WERI-Rb-1 (cell line): Measurements from ENCODE around the gene ADCY5.

Experiments used
- DNase-seq: peaks from one replicate; pipeline ENCODE4 v3.0.0-alpha.2; 2020
- H3K27ac ChIP-seq: fragments of 250-450 bp; sonication (Bioruptor Pico); 2 replicates; pipeline ENCODE4 v1.5.1; 2020; ENCODE audit warnings: mild to moderate bottlenecking, moderate library complexity
- H3K27me3 ChIP-seq: fragments of 250-450 bp; sonication (Bioruptor Pico); 2 replicates; pipeline ENCODE4 v1.5.1; 2021; ENCODE audit warnings: mild to moderate bottlenecking, low read depth, moderate library complexity; ENCODE audit not compliant: insufficient read depth, severe bottlenecking
- H3K36me3 ChIP-seq: fragments of 250-450 bp; sonication (Bioruptor Pico); 2 replicates; pipeline ENCODE4 v1.5.1; 2020; ENCODE audit warnings: mild to moderate bottlenecking, moderate library complexity
- H3K4me3 ChIP-seq: 2 replicates; pipeline ENCODE4 v1.5.1; 2011; ENCODE audit warnings: low read depth, mild to moderate bottlenecking, control low read depth, low read length
- H3K9me3 ChIP-seq: fragments of 250-450 bp; sonication (Bioruptor Pico); 2 replicates; pipeline ENCODE4 v1.5.1; 2021; ENCODE audit warnings: mild to moderate bottlenecking, moderate library complexity; ENCODE audit not compliant: severe bottlenecking
- CTCF ChIP-seq: IDR thresholded peaks from 2 replicates; pipeline ENCODE4 v1.5.1; 2011; ENCODE audit warnings: low read depth, mild to moderate bottlenecking, control low read depth, inconsistent platforms, low read length

Gene ADCY5

DNA sequence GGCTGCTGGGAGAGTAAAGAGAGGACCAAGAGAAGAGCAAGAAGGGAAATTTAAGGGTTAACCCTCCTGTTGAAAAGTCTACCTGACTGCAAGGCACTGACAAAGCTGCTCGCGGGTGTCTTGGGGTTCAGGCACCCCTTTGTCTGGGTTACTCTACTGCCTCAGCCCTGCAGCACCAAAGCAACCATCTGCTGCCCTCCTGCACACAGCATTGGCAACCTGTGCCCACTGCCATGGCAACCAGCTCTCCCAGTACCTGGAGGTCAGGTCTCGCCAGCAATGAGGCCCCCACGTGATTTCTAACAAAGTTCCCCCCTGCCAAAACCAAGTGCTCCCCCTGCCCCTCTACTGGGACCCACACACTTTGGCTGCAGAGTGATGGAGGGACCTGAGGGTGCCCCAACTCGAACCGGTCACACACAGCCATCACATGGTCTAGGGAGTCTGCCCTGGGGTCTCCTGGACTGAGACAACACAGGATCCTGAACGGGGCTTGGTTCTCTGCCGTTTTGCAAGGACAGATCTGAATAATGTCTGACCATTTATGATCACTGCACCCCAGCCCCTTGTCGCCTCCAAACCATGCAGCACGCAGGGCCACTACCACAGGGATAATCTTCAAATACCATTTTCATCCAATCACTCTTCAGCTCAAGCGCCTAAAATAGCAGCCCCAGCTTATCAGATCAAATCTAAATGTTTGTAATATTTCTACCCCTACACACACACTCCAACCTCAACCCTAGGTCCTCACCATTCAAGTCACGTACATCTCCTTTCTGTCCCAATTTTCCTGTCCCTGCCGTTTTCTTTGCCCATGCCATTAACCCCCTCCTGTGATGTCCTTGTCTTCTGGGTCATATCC lies 50.7 kb downstream of the ADCY5 start:
- TF ChIP-seq CTCF: no peak
- no peak overlapping the region for H3K27ac ChIP-seq
- H3K36me3 ChIP-seq: no peaks in the 10 kb centered on the region
- H3K9me3 ChIP-seq: no peaks in the 10 kb centered on the region
- H3K4me3 ChIP-seq: no peak overlapping the region
- no peaks in the 10 kb centered on the region for H3K27me3 ChIP-seq
- no peak for DNase-seq

GRCh38 chr3:123397050-123397590 lies 51.8 kb downstream of the ADCY5 start:
- H3K27ac ChIP-seq: no peak overlapping the region
- no peak overlapping the region for H3K4me3 ChIP-seq
- H3K27me3 ChIP-seq: no peaks in the 10 kb centered on the region
- H3K9me3 ChIP-seq: no peaks in the 10 kb centered on the region
- TF ChIP-seq CTCF: no peak
- DNase-seq: no peak
- no peaks in the 10 kb centered on the region for H3K36me3 ChIP-seq

DNA sequence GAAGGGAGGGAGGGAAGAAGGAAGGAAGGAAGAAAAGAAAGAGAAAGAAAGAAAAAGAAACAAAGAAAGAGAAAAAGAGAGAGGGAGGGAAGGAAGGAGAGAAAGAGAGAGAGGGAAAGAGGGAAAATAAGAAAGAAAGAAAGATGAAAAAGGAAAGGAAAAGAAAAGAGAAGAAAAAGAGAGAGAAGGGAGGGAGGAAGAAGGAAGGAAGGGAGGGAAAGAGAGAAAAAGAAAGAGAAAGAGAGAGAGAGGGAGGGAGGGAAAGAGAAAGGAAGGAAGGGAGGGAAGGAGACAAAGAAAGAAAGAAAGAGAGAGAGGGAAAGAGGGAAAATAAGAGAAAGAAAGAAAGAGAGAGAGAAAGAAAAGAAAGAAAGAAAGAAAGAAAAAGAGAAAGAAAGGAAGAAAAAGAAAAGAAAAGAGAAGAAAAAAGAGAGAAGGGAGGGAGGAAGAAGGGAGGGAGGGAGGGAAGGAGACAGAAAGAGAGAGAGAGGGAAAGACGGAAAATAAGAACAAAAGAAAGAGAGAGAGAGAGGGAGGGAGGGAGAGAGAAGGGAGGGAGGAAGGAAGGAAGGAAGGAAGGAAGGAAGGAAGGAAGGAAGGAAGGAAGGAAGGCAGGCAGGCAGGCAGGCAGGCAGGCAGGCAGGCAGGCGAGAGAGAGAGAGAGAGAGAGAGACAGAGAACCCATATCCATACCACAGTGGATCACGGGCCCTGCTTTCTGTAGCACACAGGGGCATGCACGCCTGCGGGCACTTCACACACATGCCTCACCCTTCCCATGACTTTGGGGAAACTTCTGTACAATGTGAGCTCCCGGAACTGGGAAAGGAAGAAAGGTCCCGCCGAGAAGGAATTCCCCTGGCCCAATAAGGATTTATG lies 52.5 kb downstream of the ADCY5 start:
- H3K4me3 ChIP-seq: no peak overlapping the region
- H3K9me3 ChIP-seq: no peaks in the 10 kb centered on the region
- H3K27ac ChIP-seq: no peak overlapping the region
- no peaks in the 10 kb centered on the region for H3K36me3 ChIP-seq
- no peaks in the 10 kb centered on the region for H3K27me3 ChIP-seq
- no peak for TF ChIP-seq CTCF
- no peak for DNase-seq

DNA sequence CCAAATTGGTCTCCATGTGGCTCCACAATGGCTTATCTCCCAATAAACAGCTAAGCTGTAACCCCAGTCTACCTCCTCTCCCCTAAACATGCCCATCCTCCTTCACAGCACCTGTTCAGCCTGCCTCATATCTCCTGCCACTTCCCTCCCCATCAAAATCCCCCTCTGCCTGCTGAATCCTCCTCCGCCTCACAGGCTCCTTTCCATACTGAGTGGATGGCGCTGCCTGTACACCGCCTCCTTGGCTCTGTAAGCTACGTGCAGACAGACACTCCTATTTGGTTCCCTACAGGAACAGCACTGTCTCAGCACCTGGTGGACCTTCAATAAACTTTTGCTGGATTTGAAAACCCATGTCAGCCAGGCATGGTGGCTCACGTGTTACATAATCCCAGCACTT lies 53.7 kb downstream of the ADCY5 start:
- Histone ChIP-seq H3K9me3 (no peaks in the 10 kb centered on the region), H3K36me3 (no peaks in the 10 kb centered on the region), H3K27me3 (no peaks in the 10 kb centered on the region), H3K4me3 (no peak overlapping the region), H3K27ac (no peak overlapping the region)
- DNase-seq: no peak
- no peak for TF ChIP-seq CTCF

DNA sequence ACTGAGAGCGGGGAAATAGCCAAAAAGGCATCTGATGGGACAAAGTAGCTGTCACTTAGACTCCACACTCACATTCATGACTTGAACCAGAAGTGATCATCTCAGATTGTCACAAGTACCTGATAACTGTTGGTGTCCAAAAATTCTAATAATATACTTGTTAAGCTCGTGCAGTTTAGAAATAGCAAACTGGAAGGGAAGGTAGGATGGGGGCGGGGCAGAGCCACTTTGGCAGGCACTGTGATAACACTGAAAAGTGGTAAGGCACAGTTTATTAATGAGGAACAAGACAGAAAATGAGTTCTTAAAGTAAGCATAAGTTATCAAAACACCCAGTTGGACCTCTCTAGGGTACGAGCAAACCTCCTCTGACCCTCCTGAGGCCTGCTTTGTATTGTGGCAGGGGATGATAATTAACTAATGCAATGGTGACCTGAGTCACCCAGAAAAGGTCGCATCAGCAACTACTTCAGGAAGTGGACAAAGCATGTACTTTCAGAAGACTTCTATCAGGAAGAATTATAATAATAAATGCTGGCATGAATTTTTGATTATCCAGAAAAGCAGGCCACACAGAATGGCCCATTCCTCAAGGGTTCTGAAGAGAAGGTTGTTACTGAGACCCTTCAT lies 54.4 kb downstream of the ADCY5 start:
- no peak overlapping the region for H3K27ac ChIP-seq
- H3K36me3 ChIP-seq: no peaks in the 10 kb centered on the region
- no peak overlapping the region for H3K4me3 ChIP-seq
- no peaks in the 10 kb centered on the region for H3K27me3 ChIP-seq
- no peaks in the 10 kb centered on the region for H3K9me3 ChIP-seq
- no peak for TF ChIP-seq CTCF
- no peak for DNase-seq
